HG03097 (cell line): Measurements from ENCODE around the gene ARHGAP23.
"Not testable (repeated sequence)": the region's sequence is repeated elsewhere in the genome, so short reads cannot be mapped to it uniquely, and the experiment has no call there.

ENCODE experiments used
- ATAC-seq: cut with Tn5 transposase; IDR thresholded peaks from one replicate; pipeline ENCODE4 v1.9.1; 2021; ENCODE audit not compliant: unreplicated experiment, low FRiP score

Gene ARHGAP23

DNA sequence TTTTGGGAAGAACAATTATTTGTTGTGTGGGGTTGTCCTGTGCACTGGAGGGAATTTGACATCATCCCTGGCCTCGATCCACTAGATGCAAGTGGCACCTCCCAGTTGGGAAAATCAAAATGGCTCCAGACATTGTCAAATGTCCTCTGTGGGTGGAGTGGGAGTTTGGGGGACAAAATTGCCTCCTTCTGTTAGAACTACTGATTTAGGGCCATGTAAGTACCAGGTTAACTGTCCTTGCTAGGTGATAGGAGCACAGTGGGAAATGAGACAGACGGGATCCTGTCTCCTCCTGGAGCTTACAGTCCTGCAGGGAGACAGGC lies 56.8 kb downstream of the ARHGAP23 start:
- ATAC-seq: no peak

GRCh38 chr17:38485681-38486298 lies 57.5 kb downstream of the ARHGAP23 start:
- ATAC-seq: not testable (repeated sequence)

DNA sequence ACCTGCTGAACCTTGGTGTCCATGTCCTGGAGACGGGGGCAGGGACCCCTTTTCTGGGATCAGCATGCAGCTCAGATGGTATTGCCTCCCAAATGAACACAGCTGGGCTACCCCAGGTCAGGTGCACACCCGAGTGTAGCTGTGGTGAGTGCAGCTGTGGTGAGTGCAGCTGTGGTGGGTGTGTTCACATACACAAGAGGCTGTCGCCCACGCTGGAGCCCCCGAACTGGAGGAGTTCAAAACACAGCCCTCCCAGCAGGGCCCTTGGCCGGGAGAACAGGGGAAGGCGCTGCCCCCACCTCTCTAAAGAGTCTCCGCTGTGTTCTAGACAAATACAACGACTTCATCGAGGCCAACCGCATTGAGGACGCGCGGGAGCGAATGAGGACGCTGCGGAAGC lies 61.5 kb downstream of the ARHGAP23 start:
- not testable (repeated sequence) for ATAC-seq

DNA sequence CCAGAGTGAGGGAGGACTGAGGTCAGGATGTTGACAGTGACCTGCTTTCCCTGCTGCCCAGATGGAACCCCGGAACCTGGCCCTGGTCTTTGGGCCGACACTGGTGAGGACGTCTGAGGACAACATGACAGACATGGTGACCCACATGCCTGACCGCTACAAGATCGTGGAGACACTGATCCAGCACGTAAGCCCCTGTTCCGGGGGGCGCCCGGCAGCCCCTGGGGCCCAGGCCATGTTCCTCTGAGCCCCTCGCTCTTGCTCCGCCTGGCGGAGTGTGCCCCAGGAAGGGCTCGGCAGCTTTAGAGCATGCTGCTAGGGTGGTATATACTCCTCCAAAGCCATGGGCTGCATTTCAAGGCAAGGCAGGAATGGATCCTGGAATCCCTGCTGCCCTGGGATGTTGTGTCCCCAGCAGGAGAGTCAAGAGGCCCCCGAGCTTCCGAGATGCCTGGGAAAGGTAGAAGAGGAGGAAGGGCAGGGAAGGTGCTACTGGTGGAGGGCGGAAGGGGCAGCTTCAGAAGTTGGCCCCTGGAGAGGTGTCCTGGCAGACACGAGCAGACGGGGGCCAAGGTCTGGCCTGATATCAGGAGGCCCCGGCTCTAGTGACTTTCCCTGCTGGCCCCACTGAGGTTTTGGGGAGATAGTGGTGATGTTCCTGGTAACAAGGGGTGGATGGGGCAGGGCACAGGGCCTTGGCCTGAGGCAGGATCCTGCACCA lies 63.2 kb downstream of the ARHGAP23 start:
- not testable (repeated sequence) for ATAC-seq

GRCh38 chr17:38492067-38493040 lies 64.1 kb downstream of the ARHGAP23 start:
- not testable (repeated sequence) for ATAC-seq

- not testable (repeated sequence) for ATAC-seq
Measured at GRCh38 chr17:38494152-38494551, 65.9 kb downstream of the ARHGAP23 start.

DNA sequence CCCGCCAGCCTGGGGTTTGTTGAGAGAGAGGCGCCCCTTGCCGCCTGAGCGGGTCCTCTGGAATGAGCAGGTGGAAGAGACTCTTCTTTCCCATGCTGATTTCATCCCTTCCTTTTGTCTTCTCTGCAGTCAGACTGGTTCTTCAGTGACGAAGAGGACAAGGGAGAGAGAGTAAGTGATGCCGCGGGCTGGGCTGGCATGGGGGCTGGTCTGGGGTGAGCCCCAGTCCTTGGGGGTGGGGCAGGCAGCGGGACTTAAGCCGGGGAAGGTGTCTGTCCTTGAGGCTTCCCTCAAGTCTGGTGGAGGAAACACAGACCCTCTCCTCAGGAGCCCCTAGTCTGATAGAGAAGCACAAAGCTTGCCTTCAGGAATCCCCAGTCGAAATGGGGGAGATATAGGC lies 69.4 kb downstream of the ARHGAP23 start:
- not testable (repeated sequence) for ATAC-seq

DNA sequence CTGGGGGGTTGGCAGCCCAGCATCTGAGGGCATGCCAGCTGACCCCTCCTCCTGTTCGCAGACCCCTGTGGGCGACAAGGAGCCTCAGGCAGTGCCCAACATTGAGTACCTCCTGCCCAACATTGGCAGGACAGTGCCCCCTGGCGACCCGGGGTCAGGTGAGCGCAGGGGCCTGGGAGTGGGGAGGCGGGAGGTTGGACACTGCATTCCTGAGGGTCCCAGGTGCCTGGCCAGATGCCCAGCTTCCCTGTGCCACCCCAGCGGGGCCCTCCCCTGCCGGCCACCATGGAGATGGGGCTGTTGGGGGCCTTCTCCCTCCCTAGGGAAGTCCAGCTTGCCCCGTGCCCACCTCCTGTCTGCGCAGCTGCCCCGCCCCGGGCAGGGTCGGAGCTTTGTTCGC lies 70.1 kb downstream of the ARHGAP23 start:
- ATAC-seq: no peak

DNA sequence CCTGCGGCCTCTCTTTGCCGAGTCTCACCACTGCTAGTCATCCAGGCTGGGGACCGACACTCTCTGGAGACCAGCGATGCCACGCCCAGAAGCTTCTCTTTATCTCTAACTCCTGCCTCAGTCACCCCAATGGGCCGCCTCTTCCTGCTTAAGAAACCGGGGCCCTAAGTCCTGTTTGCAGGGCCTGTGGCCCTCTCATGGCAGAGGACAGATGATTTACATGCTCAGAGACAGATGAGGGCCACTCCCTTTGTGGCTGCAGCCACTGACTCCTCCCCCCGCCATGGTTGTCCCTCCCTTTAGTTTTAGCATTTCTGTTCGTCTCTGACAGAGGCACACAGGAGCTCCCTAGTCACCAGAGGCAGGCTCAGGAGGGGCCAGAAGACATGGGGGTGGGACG lies 71.0 kb downstream of the ARHGAP23 start:
- not testable (repeated sequence) for ATAC-seq

DNA sequence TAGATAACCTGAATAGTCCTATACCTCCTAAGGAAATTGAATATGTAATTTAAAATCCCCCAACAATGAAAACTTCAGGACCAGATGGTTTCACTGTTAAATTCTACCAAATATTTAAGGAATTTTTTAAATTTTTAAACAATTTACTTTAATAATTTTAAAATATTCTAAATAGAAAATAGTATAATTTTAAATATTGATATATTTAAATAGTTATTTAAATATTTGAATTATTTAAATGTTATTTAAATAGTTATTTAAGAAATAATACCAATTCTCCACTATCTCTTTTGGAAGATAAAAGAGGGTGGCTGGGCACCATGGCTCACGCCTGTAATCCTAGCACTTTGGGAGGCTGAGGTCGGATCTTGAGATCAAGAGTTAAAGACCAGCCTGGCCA lies 73.5 kb downstream of the ARHGAP23 start:
- not testable (repeated sequence) for ATAC-seq

GRCh38 chr17:38503286-38503913 lies 75.1 kb downstream of the ARHGAP23 start:
- ATAC-seq: not testable (repeated sequence)

DNA sequence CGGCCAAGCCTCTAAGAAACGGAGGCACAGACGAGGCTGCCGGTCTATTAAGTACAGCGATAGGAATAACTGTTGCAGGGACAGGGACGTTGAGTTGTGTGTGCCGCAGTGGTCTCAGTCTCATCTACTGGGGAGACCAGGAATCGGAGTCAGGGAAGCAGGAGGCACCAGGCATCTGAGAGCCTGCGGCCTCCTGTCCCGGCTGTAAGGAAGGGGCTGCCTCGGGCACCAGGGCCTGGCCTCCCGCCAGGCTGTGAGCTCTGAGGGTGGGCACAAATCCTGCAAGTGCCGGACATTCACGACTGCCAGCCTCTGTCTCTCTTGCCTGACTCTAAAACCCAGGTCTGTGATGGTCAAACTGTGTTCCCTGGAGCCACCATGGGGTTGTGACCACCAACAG lies 76.0 kb downstream of the ARHGAP23 start:
- no peak for ATAC-seq

GRCh38 chr17:38507436-38507835 lies 79.2 kb downstream of the ARHGAP23 start:
- no peak for ATAC-seq

DNA sequence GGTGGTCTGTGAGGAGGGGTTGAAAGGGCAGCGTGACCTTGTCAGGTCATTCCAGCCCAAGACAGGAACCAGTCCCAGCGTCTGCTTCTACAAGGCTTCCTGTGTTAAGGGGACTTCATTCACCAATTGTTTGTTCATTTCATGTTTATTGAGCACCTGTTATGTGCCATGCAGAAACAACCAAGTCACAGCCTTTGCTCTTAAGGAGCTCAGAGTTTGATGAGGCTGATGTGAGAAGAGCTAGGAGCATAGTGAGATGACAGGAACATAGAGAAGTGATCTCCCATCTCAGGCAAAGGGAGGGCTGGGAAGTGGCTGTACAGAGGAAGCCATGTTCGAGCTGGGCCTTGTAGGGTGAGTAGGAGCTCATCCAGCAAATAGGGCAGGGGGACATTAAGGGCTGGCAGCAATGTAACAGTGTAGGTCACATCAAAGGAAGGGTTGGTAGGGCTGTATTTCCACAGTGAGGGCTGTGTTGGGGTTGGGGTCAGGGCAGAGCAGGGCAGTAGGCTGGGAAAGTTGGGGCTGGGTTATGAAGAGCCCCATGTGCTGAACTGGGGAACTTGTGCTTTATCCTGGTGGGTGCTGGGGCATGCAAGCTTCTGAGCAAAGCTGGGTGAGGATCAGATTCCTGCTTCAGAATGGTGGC lies 79.8 kb downstream of the ARHGAP23 start:
- ATAC-seq: no peak

- no peak for ATAC-seq
Measured at GRCh38 chr17:38508570-38508950, 80.3 kb downstream of the ARHGAP23 start.

DNA sequence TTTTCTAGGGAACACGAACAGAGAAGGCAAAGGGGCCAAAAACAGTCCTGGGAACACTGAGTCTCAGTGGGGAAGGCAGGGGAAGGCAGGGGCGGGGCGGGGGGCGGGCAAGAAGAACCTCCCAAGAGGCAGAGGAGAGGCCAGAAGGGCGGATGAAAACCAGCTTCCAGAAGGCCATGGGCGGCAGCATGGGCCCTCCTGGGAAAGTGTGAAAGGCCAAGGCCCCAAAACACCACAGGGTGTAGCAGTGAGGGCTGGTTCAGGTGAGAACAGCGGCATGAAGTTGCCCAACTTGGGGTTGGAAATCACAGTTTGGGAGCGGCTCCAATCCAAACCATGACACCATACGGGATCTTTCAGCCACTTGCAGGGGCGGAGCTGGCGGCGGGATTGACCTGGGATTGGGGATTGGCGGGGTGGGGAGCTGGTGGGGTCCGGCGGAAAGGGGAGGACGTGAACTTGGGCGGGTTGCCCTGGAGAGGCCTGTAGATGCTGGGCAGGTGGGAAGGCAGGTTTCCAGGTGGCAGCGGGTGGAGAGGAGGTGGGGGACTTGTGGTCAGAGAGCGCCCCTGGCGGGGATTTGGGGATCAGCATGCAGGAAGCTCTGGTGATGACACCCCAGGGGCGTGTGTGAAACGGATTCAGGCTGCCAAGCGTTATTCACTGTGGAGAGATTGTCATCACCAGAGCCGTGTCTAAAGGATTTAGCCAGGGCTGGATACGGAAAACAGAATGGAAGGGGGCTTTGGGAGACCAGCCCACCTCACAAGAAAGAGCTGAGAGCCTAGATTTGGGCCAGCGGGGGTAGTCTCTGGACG lies 80.9 kb downstream of the ARHGAP23 start:
- no peak for ATAC-seq

GRCh38 chr17:38509772-38510420 lies 81.6 kb downstream of the ARHGAP23 start:
- no peak for ATAC-seq

DNA sequence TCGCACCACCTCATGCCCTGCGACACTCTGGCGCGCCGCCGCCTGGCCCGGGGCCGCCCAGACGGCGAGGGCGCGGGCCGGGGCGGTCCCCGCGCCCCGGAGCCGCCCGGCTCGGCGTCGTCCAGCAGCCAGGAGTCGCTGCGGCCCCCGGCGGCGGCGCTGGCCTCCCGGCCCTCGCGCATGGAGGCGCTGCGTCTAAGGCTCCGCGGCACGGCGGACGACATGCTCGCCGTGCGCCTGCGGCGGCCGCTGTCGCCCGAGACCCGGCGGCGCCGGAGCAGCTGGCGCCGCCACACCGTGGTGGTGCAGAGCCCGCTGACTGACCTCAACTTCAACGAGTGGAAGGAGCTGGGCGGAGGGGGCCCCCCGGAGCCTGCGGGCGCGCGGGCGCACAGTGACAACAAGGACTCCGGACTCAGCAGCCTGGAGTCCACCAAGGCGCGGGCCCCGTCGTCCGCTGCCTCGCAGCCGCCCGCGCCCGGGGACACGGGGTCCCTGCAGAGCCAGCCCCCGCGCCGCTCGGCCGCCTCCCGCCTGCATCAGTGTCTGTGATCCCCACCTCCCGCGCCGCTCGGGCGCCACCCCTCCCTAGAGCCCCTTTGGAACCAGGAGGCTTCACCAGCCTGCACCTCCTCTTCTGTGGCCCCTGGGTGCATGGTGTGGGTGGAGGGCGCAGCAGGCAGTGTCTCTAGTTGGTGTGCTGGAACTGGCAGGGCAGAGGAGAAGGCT lies 82.3 kb downstream of the ARHGAP23 start:
- no peak for ATAC-seq
